Skin epidermis (tissue), 12 donors: ENCODE data around the gene BOK.
A peak's percentile ranks its signal among the peaks of the same experiment; 100 is the strongest.

Experiments
- H3K27ac ChIP-seq, 21 experiments: fragments of 200-600 bp; sonication (generic) in 11 of 21; one replicate each; pipeline ENCODE4 v1.5.0; 2020; ENCODE audit warnings: mild to moderate bottlenecking in 3 of 21, inconsistent platforms in 2 of 21, moderate library complexity in 2 of 21
- H3K4me3 ChIP-seq, 7 experiments: fragments of 200-600 bp; sonication (generic) in 2 of 7; one replicate each; pipeline ENCODE4 v1.5.0; 2020; ENCODE audit warnings: inconsistent platforms in 2 of 7, mild to moderate bottlenecking in 2 of 7, moderate library complexity in 1 of 7

Gene BOK

GRCh38 chr2:241535871-241536655 lies 22.5 kb upstream of the BOK start:
- Histone ChIP-seq H3K4me3 (no peak overlapping the region), H3K27ac (no peak overlapping the region)

GRCh38 chr2:241538838-241539615 lies 19.5 kb upstream of the BOK start:
- H3K4me3 ChIP-seq = no peak overlapping the region
- H3K27ac ChIP-seq = no peak overlapping the region

GRCh38 chr2:241539616-241540374 lies 18.8 kb upstream of the BOK start:
- H3K4me3 ChIP-seq = no peak overlapping the region
- H3K27ac ChIP-seq = no peak overlapping the region

- Histone ChIP-seq H3K27ac (peak overlapping the region in 1 of 21 experiments; percentile 50), H3K4me3 (peak overlapping the region in 4 of 7 experiments; percentile 6 to 42 (median 34))
Measured at GRCh38 chr2:241540401-241540770, 18.2 kb upstream of the BOK start.

GRCh38 chr2:241540771-241541561 lies 17.6 kb upstream of the BOK start:
- H3K4me3 ChIP-seq = peak overlapping the region; percentile 6 to 42 (median 31)
- H3K27ac ChIP-seq = peak overlapping the region in 2 of 21 experiments; percentile 32 to 50

GRCh38 chr2:241541564-241542277 lies 16.8 kb upstream of the BOK start:
- no peak overlapping the region for H3K4me3 ChIP-seq
- H3K27ac ChIP-seq = no peak overlapping the region

GRCh38 chr2:241542278-241542605 lies 16.3 kb upstream of the BOK start:
- Histone ChIP-seq H3K4me3 (no peak overlapping the region), H3K27ac (no peak overlapping the region)

GRCh38 chr2:241545106-241545505 lies 13.4 kb upstream of the BOK start:
- H3K27ac ChIP-seq = no peak overlapping the region
- H3K4me3 ChIP-seq = no peak overlapping the region

GRCh38 chr2:241545523-241546473 lies 12.7 kb upstream of the BOK start:
- Histone ChIP-seq H3K27ac (no peak overlapping the region), H3K4me3 (no peak overlapping the region)

GRCh38 chr2:241546771-241547498 lies 11.6 kb upstream of the BOK start:
- Histone ChIP-seq H3K27ac (no peak overlapping the region), H3K4me3 (no peak overlapping the region)

GRCh38 chr2:241547781-241548450 lies 10.6 kb upstream of the BOK start:
- no peak overlapping the region for H3K27ac ChIP-seq
- no peak overlapping the region for H3K4me3 ChIP-seq

GRCh38 chr2:241548451-241548835 lies 10.1 kb upstream of the BOK start:
- Histone ChIP-seq H3K4me3 (no peak overlapping the region), H3K27ac (no peak overlapping the region)

GRCh38 chr2:241550616-241551580 lies 7.6 kb upstream of the BOK start:
- Histone ChIP-seq H3K27ac (peak overlapping the region in 2 of 21 experiments; percentile 6 to 32), H3K4me3 (peak overlapping the region in 1 of 7 experiments; percentile 13)

GRCh38 chr2:241551599-241551997 lies 6.9 kb upstream of the BOK start:
- Histone ChIP-seq H3K27ac (peak overlapping the region in 2 of 21 experiments; percentile 6 to 32), H3K4me3 (peak overlapping the region in 3 of 7 experiments; percentile 13 to 23 (median 14))

GRCh38 chr2:241551998-241552737 lies 6.4 kb upstream of the BOK start:
- Histone ChIP-seq H3K4me3 (peak overlapping the region in 3 of 7 experiments; percentile 13 to 23 (median 14)), H3K27ac (peak overlapping the region in 2 of 21 experiments; percentile 6 to 32)
